Measurements from ENCODE around the gene SAMD11.
A peak's percentile ranks its signal among the peaks of the same experiment; 100 is the strongest.
"Not testable (repeated sequence)": the region's sequence is repeated elsewhere in the genome, so short reads cannot be mapped to it uniquely, and the experiment has no call there.

The SAMD11 gene

GRCh38 chr1:979744-980072 lies 56.0 kb downstream of the SAMD11 start:
- DNase-seq, result no peak

- no peak for DNase-seq
Measured at GRCh38 chr1:980137-980571, 56.4 kb downstream of the SAMD11 start.

GRCh38 chr1:980602-981395 lies 57.1 kb downstream of the SAMD11 start:
- no peak for DNase-seq

- no peak for DNase-seq
Measured at GRCh38 chr1:981491-981954, 57.8 kb downstream of the SAMD11 start.

- DNase-seq, result no peak
Measured at GRCh38 chr1:981955-982558, 58.3 kb downstream of the SAMD11 start, which contains the start of gene PERM1. Gene PERM1, minus strand, starts transcription at chr1:982093. Its CDS starts 1,064 bp downstream, at chr1:981029.

- no peak for DNase-seq
Measured at GRCh38 chr1:982765-983436, 59.2 kb downstream of the SAMD11 start.

- DNase-seq, result peak; percentile 26
Measured at GRCh38 chr1:983798-984475, 60.2 kb downstream of the SAMD11 start.

GRCh38 chr1:984476-984814 lies 60.7 kb downstream of the SAMD11 start:
- no peak for DNase-seq

GRCh38 chr1:985126-985525 lies 61.4 kb downstream of the SAMD11 start:
- DNase-seq, result no peak

GRCh38 chr1:988061-988460 lies 64.3 kb downstream of the SAMD11 start:
- DNase-seq, result not testable (repeated sequence)

GRCh38 chr1:991275-991674 lies 67.6 kb downstream of the SAMD11 start:
- not testable (repeated sequence) for DNase-seq

- no peak for DNase-seq
Measured at GRCh38 chr1:991895-992294, 68.2 kb downstream of the SAMD11 start.

- no peak for DNase-seq
Measured at GRCh38 chr1:992362-992761, 68.6 kb downstream of the SAMD11 start.

- DNase-seq, result no peak
Measured at GRCh38 chr1:993379-993995, 69.8 kb downstream of the SAMD11 start.
